Measurements from ENCODE around the gene PLPPR2. TPM values are rescaled to one million over a fixed set of nuclear protein-coding genes. Genes with fewer than 3 reads are reported as not detected.

The PLPPR2 gene
- total RNA-seq, 1 donor from 2014 or later = 51.9 TPM

DNA sequence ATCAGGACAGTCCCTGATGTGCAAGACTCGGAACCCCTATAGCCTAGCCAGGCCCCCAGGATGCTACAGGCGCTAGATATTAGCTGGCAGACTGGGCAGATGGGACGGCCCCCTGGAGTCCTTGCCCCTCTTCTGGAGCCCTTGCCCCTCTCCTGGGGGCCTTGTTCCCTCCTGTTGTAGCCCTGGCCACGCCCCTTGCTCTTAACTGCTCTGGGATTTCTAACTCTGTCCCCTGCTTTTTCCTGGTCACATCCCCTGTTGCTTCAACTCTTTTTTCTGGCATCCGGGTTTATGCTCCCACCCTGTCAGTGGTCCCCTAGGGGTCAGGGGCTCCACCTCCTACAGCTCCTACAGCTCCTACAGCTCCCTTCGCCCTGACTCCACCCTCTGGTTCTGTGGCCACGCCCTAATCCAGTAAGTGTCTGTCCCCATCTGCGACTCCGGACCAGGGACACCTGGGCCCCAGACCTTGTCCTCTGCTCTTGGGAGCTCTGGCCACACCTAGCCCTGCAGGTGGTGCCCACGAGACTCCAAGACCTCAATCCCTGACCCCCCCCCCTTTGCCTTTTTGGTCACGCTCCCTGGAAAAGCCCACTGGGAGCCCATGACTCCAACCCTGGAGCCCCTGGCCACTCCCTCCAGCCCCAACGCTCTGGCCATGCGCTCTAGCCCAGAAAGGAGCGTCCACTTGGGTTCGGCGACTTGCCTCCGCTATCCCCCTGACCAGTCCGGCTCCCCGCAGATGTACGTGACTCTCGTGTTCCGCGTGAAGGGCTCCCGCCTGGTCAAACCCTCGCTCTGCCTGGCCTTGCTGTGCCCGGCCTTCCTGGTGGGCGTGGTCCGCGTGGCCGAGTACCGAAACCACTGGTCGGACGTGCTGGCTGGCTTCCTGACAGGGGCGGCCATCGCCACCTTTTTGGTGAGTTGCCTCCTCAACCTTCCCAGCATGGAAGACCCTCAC is 6.8 kb downstream of the PLPPR2 start:
- Mint-ChIP-seq H3K27ac (ENCODE audit: unreplicated experiment) (no peak overlapping the region), H3K36me3 (ENCODE audit: unreplicated experiment) (peaks cover 32% of the 10 kb centered on the region), H3K9me3 (ENCODE audit: unreplicated experiment) (no peaks in the 10 kb centered on the region), H3K4me1 (ENCODE audit: unreplicated experiment) (no peaks in the 10 kb centered on the region), H3K27me3 (ENCODE audit: unreplicated experiment) (no peaks in the 10 kb centered on the region), H3K4me3 (ENCODE audit: unreplicated experiment) (no peak overlapping the region)
- DNase-seq (ENCODE audit: extremely low spot score, unreplicated experiment) = no peak
- TF ChIP-seq, protein P1, sequence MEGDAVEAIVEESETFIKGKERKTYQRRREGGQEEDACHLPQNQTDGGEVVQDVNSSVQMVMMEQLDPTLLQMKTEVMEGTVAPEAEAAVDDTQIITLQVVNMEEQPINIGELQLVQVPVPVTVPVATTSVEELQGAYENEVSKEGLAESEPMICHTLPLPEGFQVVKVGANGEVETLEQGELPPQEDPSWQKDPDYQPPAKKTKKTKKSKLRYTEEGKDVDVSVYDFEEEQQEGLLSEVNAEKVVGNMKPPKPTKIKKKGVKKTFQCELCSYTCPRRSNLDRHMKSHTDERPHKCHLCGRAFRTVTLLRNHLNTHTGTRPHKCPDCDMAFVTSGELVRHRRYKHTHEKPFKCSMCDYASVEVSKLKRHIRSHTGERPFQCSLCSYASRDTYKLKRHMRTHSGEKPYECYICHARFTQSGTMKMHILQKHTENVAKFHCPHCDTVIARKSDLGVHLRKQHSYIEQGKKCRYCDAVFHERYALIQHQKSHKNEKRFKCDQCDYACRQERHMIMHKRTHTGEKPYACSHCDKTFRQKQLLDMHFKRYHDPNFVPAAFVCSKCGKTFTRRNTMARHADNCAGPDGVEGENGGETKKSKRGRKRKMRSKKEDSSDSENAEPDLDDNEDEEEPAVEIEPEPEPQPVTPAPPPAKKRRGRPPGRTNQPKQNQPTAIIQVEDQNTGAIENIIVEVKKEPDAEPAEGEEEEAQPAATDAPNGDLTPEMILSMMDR (IDR thresholded peaks at IDR 0.05) = no peak

DNA sequence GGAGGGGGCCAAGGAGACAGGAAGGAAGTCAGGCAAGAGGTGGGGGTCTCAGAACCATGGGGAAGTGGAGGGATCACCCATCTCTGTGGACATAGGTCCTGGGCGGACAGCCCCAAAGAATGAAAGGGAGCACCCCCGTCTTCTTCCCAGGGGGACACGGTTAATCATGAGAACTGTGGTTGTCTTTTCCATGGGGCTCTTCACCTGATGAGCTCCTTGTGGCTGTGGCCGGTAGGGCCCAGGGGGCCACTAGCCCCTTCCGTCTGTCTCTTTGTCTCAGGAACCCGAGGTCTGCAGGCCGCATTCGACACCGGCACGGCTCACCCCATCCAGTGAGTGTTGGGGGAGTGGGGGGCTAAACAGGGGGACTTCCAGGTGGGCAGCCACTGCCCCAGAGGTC is 8.6 kb downstream of the PLPPR2 start:
- no peak for DNase-seq (ENCODE audit: extremely low spot score, unreplicated experiment)
- H3K27ac Mint-ChIP-seq (ENCODE audit: unreplicated experiment) = no peak overlapping the region
- TF ChIP-seq, protein P1 (IDR thresholded peaks at IDR 0.05) = no peak
- H3K27me3 Mint-ChIP-seq (ENCODE audit: unreplicated experiment) = no peaks in the 10 kb centered on the region
- no peak overlapping the region for H3K4me3 Mint-ChIP-seq (ENCODE audit: unreplicated experiment)
- H3K36me3 Mint-ChIP-seq (ENCODE audit: unreplicated experiment) = peaks cover 30% of the 10 kb centered on the region
- H3K4me1 Mint-ChIP-seq (ENCODE audit: unreplicated experiment) = no peaks in the 10 kb centered on the region
- H3K9me3 Mint-ChIP-seq (ENCODE audit: unreplicated experiment) = no peaks in the 10 kb centered on the region

DNA sequence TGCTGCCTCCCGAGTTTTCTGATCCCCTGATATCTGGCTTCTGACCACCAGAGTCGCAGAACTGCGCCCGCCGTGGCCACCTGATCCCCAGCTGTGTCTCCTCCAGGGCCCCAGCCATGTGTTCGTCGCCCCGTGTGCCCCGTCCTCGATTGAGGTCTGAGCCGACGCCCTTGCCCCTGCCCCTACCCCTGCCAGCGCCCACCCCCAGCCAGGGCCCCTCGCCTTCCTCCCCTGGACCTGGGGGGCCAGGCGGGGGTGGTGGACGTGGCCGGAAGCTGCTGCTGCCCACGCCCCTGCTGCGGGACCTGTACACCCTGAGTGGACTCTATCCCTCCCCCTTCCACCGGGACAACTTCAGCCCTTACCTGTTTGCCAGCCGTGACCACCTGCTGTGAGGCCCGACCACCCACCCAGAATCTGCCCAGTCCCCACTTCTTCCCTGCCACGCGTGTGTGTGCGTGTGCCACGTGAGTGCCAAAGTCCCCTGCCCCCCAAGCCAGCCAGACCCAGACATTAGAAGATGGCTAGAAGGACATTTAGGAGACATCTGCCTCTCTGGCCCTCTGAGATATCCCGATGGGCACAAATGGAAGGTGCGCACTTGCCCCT is 9.2 kb downstream of the PLPPR2 start:
- no peaks in the 10 kb centered on the region for H3K27me3 Mint-ChIP-seq (ENCODE audit: unreplicated experiment)

DNA sequence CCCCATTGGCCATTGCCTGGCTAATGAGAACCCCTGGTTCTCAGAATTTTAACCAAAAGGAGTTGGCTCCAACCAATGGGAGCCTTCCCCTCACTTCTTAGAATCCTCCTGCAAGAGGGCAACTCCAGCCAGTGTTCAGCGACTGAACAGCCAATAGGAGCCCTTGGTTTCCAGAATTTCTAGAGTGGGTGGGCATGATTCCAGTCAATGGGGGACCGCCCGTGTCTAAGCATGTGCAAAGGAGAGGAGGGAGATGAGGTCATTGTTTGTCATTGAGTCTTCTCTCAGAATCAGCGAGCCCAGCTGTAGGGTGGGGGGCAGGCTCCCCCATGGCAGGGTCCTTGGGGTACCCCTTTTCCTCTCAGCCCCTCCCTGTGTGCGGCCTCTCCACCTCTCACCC is 9.7 kb downstream of the PLPPR2 start:
- TF ChIP-seq, protein P1 (IDR thresholded peaks at IDR 0.05) = no peak
- Mint-ChIP-seq H3K36me3 (ENCODE audit: unreplicated experiment) (peaks cover 21% of the 10 kb centered on the region), H3K4me3 (ENCODE audit: unreplicated experiment) (no peak overlapping the region), H3K4me1 (ENCODE audit: unreplicated experiment) (no peaks in the 10 kb centered on the region), H3K27ac (ENCODE audit: unreplicated experiment) (no peak overlapping the region), H3K9me3 (ENCODE audit: unreplicated experiment) (no peaks in the 10 kb centered on the region), H3K27me3 (ENCODE audit: unreplicated experiment) (no peaks in the 10 kb centered on the region)
- DNase-seq (ENCODE audit: extremely low spot score, unreplicated experiment) = no peak

More for the DNA sequence above, 9.2 kb downstream of the PLPPR2 start:
- no peak for DNase-seq (ENCODE audit: extremely low spot score, unreplicated experiment)
- no peak overlapping the region for H3K4me3 Mint-ChIP-seq (ENCODE audit: unreplicated experiment)
- peaks cover 25% of the 10 kb centered on the region for H3K36me3 Mint-ChIP-seq (ENCODE audit: unreplicated experiment)
- H3K9me3 Mint-ChIP-seq (ENCODE audit: unreplicated experiment) = no peaks in the 10 kb centered on the region
- no peak overlapping the region for H3K27ac Mint-ChIP-seq (ENCODE audit: unreplicated experiment)
- H3K4me1 Mint-ChIP-seq (ENCODE audit: unreplicated experiment) = no peaks in the 10 kb centered on the region
- TF ChIP-seq, protein P1 (IDR thresholded peaks at IDR 0.05) = no peak

DNA sequence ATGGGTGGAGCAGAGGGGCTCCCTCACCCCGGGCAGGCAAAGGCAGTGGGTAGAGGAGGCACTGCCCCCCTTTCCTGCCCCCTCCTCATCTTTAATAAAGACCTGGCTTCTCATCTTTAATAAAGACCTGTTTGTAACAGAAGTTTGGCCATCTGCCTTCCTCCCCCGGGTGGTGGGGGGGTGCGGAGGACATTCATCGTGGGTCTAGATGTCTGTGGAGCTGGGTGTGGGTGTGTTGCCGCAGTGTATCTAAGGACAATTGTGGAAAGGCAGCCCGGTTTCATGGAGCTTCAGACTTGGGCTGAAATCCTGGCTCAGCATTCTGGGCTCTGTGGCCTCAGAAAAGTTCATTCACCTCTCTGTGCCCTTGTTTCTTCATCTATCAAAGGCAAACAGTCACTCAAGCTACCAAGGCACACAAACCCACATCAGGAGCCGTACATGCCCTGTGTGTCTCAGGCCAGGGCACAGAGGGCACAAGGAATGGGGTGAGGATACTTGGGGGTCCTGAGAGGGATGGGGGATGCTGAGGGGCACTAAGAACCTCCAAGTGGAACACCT is 10.4 kb downstream of the PLPPR2 start:
- Mint-ChIP-seq H3K4me1 (ENCODE audit: unreplicated experiment) (no peaks in the 10 kb centered on the region), H3K4me3 (ENCODE audit: unreplicated experiment) (no peak overlapping the region), H3K9me3 (ENCODE audit: unreplicated experiment) (no peaks in the 10 kb centered on the region), H3K27ac (ENCODE audit: unreplicated experiment) (no peak overlapping the region), H3K27me3 (ENCODE audit: unreplicated experiment) (no peaks in the 10 kb centered on the region), H3K36me3 (ENCODE audit: unreplicated experiment) (peaks cover 17% of the 10 kb centered on the region)
- no peak for DNase-seq (ENCODE audit: extremely low spot score, unreplicated experiment)
- TF ChIP-seq, protein P1 (IDR thresholded peaks at IDR 0.05) = no peak

All from osteocyte (in vitro differentiated cells).